GM12891 (cell line): ENCODE results near the gene RALGAPA1.

Experiments
- POLR2A ChIP-seq: IDR thresholded peaks from 2 replicates; pipeline ENCODE4 v1.6.1; 2011; ENCODE audit warnings: low read depth, low read length, control low read depth
- POLR2AphosphoS5 ChIP-seq: IDR thresholded peaks from 2 replicates; pipeline ENCODE4 v1.6.1; 2011; ENCODE audit warnings: low read depth, low read length, control low read depth
- SPI1 ChIP-seq: IDR thresholded peaks from 2 replicates; pipeline ENCODE4 v1.6.1; 2011; ENCODE audit warnings: low read depth, low read length, control low read depth
- TAF1 ChIP-seq: IDR thresholded peaks from 2 replicates; pipeline ENCODE4 v1.6.1; 2011; ENCODE audit warnings: low read depth, low read length, control low read depth

DNA sequence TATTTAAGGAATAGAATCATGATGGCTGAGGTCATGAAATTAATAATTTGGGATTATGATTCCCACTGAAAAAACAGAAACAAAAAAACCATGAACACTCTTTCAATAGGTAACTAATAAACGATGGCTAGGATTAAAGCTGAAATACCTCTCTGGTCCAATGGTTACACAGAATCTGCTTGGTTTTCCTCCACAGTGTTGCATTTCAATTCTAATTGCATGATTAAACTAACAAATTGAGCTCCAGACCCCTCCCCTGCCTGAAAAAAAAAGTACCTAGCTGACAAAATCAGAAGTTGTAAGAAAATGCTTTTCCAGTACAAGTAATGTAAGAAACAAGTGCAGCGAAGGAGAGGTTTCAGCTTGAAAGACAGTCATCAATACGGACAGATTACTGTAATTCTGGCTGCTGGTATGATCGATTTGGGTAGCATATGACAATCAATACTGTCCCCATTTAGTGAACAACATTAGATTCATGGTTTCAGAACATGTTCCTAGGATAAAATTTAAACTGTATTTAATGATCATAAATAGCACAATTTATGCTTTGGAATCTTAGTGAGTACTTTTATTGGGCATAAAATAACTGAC is 243.1 kb downstream of the RALGAPA1 start:
- no peak for TF ChIP-seq SPI1
- TF ChIP-seq POLR2A, result no peak
- TF ChIP-seq TAF1, result no peak
- no peak for TF ChIP-seq POLR2AphosphoS5
